DND-41 (cell line): ENCODE measurements around the gene AGPAT3.

ENCODE experiments used
- ATAC-seq: fragments of 200-7000 bp; cut with Tn5 transposase; 3 replicates; pipeline ENCODE4 v1.9.1; 2021; ENCODE audit warnings: low read depth; ENCODE audit not compliant: insufficient read depth
- DNase-seq: peaks from one replicate; pipeline ENCODE4 v3.0.0-alpha.2; 2020
- H2AFZ ChIP-seq: 2 replicates; pipeline ENCODE4 v1.6.0; 2012; ENCODE audit warnings: low read depth, low read length
- H3K27ac ChIP-seq: 2 replicates; pipeline ENCODE4 v1.5.1; 2012; ENCODE audit warnings: low read length, inconsistent platforms
- H3K27me3 ChIP-seq: fragments of 200-600 bp; sonication (generic); 2 replicates; pipeline ENCODE4 v1.6.0; 2012; ENCODE audit warnings: low read length, mild to moderate bottlenecking, inconsistent platforms; ENCODE audit not compliant: insufficient read depth, poor library complexity
- H3K36me3 ChIP-seq: 2 replicates; pipeline ENCODE4 v1.5.1; 2012; ENCODE audit warnings: low read length, inconsistent platforms; ENCODE audit not compliant: insufficient read depth
- H3K4me1 ChIP-seq: 2 replicates; pipeline ENCODE4 v1.5.1; 2012; ENCODE audit warnings: mild to moderate bottlenecking, low read length; ENCODE audit not compliant: insufficient read depth
- H3K4me2 ChIP-seq: 2 replicates; pipeline ENCODE4 v1.6.0; 2012; ENCODE audit warnings: mild to moderate bottlenecking, moderate library complexity, low read length, inconsistent platforms; ENCODE audit not compliant: insufficient read depth
- H3K4me3 ChIP-seq, 2 experiments: fragments of 200-600 bp in 1 of 2; shearing (Covaris generic) in 1 of 2; 2 replicates each; pipeline ENCODE4 v1.5.1; 2012 to 2016; ENCODE audit warnings: inconsistent platforms in 2 of 2, low read length in 2 of 2, mild to moderate bottlenecking in 2 of 2, low read depth in 1 of 2, moderate library complexity in 1 of 2
- H3K79me2 ChIP-seq: 2 replicates; pipeline ENCODE4 v1.6.0; 2012; ENCODE audit warnings: low read length, inconsistent platforms; ENCODE audit not compliant: insufficient read depth
- H3K9ac ChIP-seq: 2 replicates; pipeline ENCODE4 v1.6.0; 2012; ENCODE audit warnings: low read depth, mild to moderate bottlenecking, inconsistent platforms, low read length, moderate library complexity
- H3K9me3 ChIP-seq: 2 replicates; pipeline ENCODE4 v1.5.1; 2012; ENCODE audit warnings: low read length, moderate library complexity, mild to moderate bottlenecking, inconsistent platforms; ENCODE audit not compliant: insufficient read depth, severe bottlenecking
- H4K20me1 ChIP-seq: 2 replicates; pipeline ENCODE4 v1.6.0; 2012; ENCODE audit warnings: low read length; ENCODE audit not compliant: insufficient read depth
- EZH2 ChIP-seq: IDR thresholded peaks from 3 replicates; pipeline ENCODE4 v1.6.1; 2012; ENCODE audit warnings: borderline replicate concordance, low read depth, mild to moderate bottlenecking, moderate library complexity, low read length, inconsistent platforms; ENCODE audit not compliant: severe bottlenecking
- TF ChIP-seq, protein P1 (sequence below): IDR thresholded peaks from 2 replicates; pipeline ENCODE4 v1.5.1; 2012; ENCODE audit warnings: borderline replicate concordance, low read length, moderate library complexity, mild to moderate bottlenecking; ENCODE audit not compliant: poor library complexity, severe bottlenecking; ENCODE audit errors: extremely low read depth

Gene AGPAT3

DNA sequence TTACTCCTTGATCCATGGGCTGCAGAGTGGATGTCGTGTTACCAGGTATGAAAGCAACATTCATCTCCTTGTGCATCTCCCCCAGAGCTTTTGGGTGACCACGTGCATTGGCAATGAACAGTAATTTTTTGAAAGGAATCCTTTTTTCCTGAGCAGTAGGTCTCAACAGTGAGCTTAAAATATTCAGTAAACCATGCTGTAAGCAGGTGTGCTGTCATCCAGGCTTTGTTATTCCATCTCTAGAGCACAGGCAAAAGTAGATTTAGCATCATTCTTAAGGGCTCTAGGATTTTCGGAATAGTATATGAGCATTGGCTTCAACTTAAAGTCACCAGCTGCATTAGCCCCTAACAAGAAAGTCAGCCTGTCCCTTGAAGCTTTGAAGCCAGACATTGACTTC lies 27.3 kb downstream of the AGPAT3 start:
- H2AFZ ChIP-seq, result no peak overlapping the region
- ATAC-seq, result no peak
- H3K9me3 ChIP-seq, result peaks cover 3% of the 10 kb centered on the region
- H3K36me3 ChIP-seq, result peaks cover 28% of the 10 kb centered on the region
- no peak overlapping the region for H3K4me2 ChIP-seq
- H4K20me1 ChIP-seq, result peaks cover 29% of the 10 kb centered on the region; the same call in 1 of the 2 replicates
- H3K27ac ChIP-seq, result no peak overlapping the region
- H3K9ac ChIP-seq, result no peak overlapping the region
- no peaks in the 10 kb centered on the region for H3K4me1 ChIP-seq
- TF ChIP-seq, protein P1, sequence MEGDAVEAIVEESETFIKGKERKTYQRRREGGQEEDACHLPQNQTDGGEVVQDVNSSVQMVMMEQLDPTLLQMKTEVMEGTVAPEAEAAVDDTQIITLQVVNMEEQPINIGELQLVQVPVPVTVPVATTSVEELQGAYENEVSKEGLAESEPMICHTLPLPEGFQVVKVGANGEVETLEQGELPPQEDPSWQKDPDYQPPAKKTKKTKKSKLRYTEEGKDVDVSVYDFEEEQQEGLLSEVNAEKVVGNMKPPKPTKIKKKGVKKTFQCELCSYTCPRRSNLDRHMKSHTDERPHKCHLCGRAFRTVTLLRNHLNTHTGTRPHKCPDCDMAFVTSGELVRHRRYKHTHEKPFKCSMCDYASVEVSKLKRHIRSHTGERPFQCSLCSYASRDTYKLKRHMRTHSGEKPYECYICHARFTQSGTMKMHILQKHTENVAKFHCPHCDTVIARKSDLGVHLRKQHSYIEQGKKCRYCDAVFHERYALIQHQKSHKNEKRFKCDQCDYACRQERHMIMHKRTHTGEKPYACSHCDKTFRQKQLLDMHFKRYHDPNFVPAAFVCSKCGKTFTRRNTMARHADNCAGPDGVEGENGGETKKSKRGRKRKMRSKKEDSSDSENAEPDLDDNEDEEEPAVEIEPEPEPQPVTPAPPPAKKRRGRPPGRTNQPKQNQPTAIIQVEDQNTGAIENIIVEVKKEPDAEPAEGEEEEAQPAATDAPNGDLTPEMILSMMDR, result no peak
- TF ChIP-seq EZH2, result no peak
- H3K27me3 ChIP-seq, result no peaks in the 10 kb centered on the region
- no peak overlapping the region for H3K4me3 ChIP-seq
- peaks cover 92% of the 10 kb centered on the region for H3K79me2 ChIP-seq
- no peak for DNase-seq

DNA sequence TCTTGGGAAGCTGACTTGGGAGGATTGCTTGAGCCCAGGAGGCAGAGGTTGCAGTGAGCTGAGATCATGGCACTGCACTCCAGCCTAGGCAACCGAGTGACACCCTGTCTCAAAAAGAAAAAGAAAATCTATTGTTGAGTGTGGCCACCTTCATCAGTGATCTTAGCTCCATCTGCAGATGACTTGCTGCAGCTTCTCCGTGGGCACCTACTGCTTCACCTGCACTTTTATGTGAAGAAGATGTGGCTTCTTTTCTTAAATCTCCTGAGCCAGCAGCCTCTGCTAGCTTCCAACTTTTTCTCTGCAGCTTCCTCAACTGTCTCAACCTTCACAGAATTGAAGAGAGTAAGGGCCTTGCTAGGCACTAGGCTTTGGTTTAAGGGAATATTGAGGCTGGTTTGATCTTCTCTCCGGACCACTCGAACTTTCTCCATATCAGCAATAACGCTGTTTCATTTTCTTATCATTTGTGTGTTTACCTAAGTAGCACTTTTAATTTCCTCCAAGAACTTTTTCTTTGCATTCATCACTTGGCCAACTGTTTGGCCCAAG lies 28.0 kb downstream of the AGPAT3 start:
- H3K9me3 ChIP-seq, result peaks cover 3% of the 10 kb centered on the region
- H3K27me3 ChIP-seq, result no peaks in the 10 kb centered on the region
- no peak for TF ChIP-seq EZH2
- TF ChIP-seq, protein P1, result no peak
- H2AFZ ChIP-seq, result no peak overlapping the region
- H3K27ac ChIP-seq, result no peak overlapping the region
- ATAC-seq (no peak), DNase-seq (no peak)
- H3K79me2 ChIP-seq, result peaks cover 90% of the 10 kb centered on the region
- no peak overlapping the region for H3K4me3 ChIP-seq
- H3K9ac ChIP-seq, result no peak overlapping the region
- H3K4me1 ChIP-seq, result no peaks in the 10 kb centered on the region
- peaks cover 23% of the 10 kb centered on the region; the same call in 1 of the 2 replicates for H4K20me1 ChIP-seq
- H3K36me3 ChIP-seq, result peaks cover 25% of the 10 kb centered on the region
- no peak overlapping the region for H3K4me2 ChIP-seq

GRCh38 chr21:43893536-43894205 lies 28.6 kb downstream of the AGPAT3 start:
- ATAC-seq (no peak), DNase-seq (no peak)
- Histone ChIP-seq H3K9me3 (peaks cover 3% of the 10 kb centered on the region), H3K79me2 (peaks cover 87% of the 10 kb centered on the region), H3K27ac (no peak overlapping the region), H3K4me3 (no peak overlapping the region), H3K4me1 (no peaks in the 10 kb centered on the region), H3K27me3 (no peaks in the 10 kb centered on the region), H3K4me2 (no peak overlapping the region), H2AFZ (no peak overlapping the region), H3K36me3 (peaks cover 20% of the 10 kb centered on the region), H4K20me1 (peaks cover 20% of the 10 kb centered on the region; the same call in 1 of the 2 replicates), H3K9ac (no peak overlapping the region)
- TF ChIP-seq EZH2, result no peak
- TF ChIP-seq, protein P1, result no peak
